ENCODE measurements around the gene RER1. TPM values are rescaled to one million over a fixed set of nuclear protein-coding genes. Genes with fewer than 3 reads are reported as not detected.

Gene RER1
- total RNA-seq, 1 donor from 2014 or later = 197 TPM

- H3K79me2 ChIP-seq (ENCODE audit: insufficient read depth, low read length) = peaks cover 3% of the 10 kb centered on the region
Observed at GRCh38 chr1:2417833-2418225, 26.2 kb downstream of the RER1 start.

GRCh38 chr1:2418791-2419320 is 27.2 kb downstream of the RER1 start:
- Mint-ChIP-seq H3K4me1 (ENCODE audit: low read depth, unreplicated experiment) (peaks cover 9% of the 10 kb centered on the region), H3K36me3 (ENCODE audit: low read depth, unreplicated experiment) (peaks cover 2% of the 10 kb centered on the region), H3K27ac (ENCODE audit: unreplicated experiment) (no peak overlapping the region), H3K27me3 (ENCODE audit: low read depth, unreplicated experiment) (peaks cover 23% of the 10 kb centered on the region), H3K9me3 (ENCODE audit: unreplicated experiment) (peaks cover 1% of the 10 kb centered on the region), H3K4me3 (ENCODE audit: unreplicated experiment) (no peak overlapping the region)
- no peak overlapping the region for H3K27ac ChIP-seq (ENCODE audit: low read depth, low read length)
- no peak overlapping the region for H3K4me3 ChIP-seq (ENCODE audit: insufficient read depth, low read depth, low read length)
- no peak overlapping the region for H2AFZ ChIP-seq (ENCODE audit: low read depth, low read length)
- no peak overlapping the region for H3K4me2 ChIP-seq (ENCODE audit: low read length)
- H3K27me3 ChIP-seq (ENCODE audit: insufficient read depth, low read length) = peaks cover 4% of the 10 kb centered on the region
- no peak for FAIRE-seq
- no peaks in the 10 kb centered on the region for H3K36me3 ChIP-seq (ENCODE audit: insufficient read depth, low read length)
- H3K9ac ChIP-seq (ENCODE audit: low read length) = no peak overlapping the region
- no peak for DNase-seq (ENCODE audit: low read depth)
- TF ChIP-seq CTCF (IDR thresholded peaks at IDR 0.05; ENCODE audit: insufficient read depth, low read depth, low read length) (no peak), EZH2 (IDR thresholded peaks at IDR 0.05; ENCODE audit: insufficient read depth, low read length) (no peak)
- H4K20me1 ChIP-seq (ENCODE audit: insufficient read depth, low read length) = no peaks in the 10 kb centered on the region
- no peaks in the 10 kb centered on the region for H3K79me2 ChIP-seq (ENCODE audit: insufficient read depth, low read length)
- H3K9me3 ChIP-seq (ENCODE audit: insufficient read depth, low read depth, low read length) = no peaks in the 10 kb centered on the region
- peaks cover 6% of the 10 kb centered on the region for H3K4me1 ChIP-seq (ENCODE audit: insufficient read depth, low read length)

More at GRCh38 chr1:2417833-2418225, 26.2 kb downstream of the RER1 start:
- TF ChIP-seq CTCF (IDR thresholded peaks at IDR 0.05; ENCODE audit: insufficient read depth, low read depth, low read length) (no peak), EZH2 (IDR thresholded peaks at IDR 0.05; ENCODE audit: insufficient read depth, low read length) (no peak)
- Histone ChIP-seq H3K4me1 (ENCODE audit: insufficient read depth, low read length) (peaks cover 15% of the 10 kb centered on the region), H3K4me3 (ENCODE audit: insufficient read depth, low read depth, low read length) (no peak overlapping the region), H3K9me3 (ENCODE audit: insufficient read depth, low read depth, low read length) (no peaks in the 10 kb centered on the region), H3K9ac (ENCODE audit: low read length) (no peak overlapping the region), H3K27me3 (ENCODE audit: insufficient read depth, low read length) (peaks cover 4% of the 10 kb centered on the region), H3K36me3 (ENCODE audit: insufficient read depth, low read length) (no peaks in the 10 kb centered on the region), H3K4me2 (ENCODE audit: low read length) (no peak overlapping the region), H2AFZ (ENCODE audit: low read depth, low read length) (no peak overlapping the region), H4K20me1 (ENCODE audit: insufficient read depth, low read length) (no peaks in the 10 kb centered on the region), H3K27ac (ENCODE audit: low read depth, low read length) (no peak overlapping the region)
- FAIRE-seq = no peak
- H3K9me3 Mint-ChIP-seq (ENCODE audit: unreplicated experiment) = peaks cover under 1% of the 10 kb centered on the region
- no peak for DNase-seq (ENCODE audit: low read depth)
- no peak overlapping the region for H3K27ac Mint-ChIP-seq (ENCODE audit: unreplicated experiment)
- H3K36me3 Mint-ChIP-seq (ENCODE audit: low read depth, unreplicated experiment) = peaks cover 2% of the 10 kb centered on the region
- peaks cover 20% of the 10 kb centered on the region for H3K27me3 Mint-ChIP-seq (ENCODE audit: low read depth, unreplicated experiment)
- H3K4me1 Mint-ChIP-seq (ENCODE audit: low read depth, unreplicated experiment) = peaks cover 9% of the 10 kb centered on the region
- no peak overlapping the region for H3K4me3 Mint-ChIP-seq (ENCODE audit: unreplicated experiment)

- Histone ChIP-seq H3K9ac (ENCODE audit: low read length) (no peak overlapping the region), H4K20me1 (ENCODE audit: insufficient read depth, low read length) (no peaks in the 10 kb centered on the region), H2AFZ (ENCODE audit: low read depth, low read length) (no peak overlapping the region), H3K4me3 (ENCODE audit: insufficient read depth, low read depth, low read length) (no peak overlapping the region), H3K27ac (ENCODE audit: low read depth, low read length) (no peak overlapping the region), H3K27me3 (ENCODE audit: insufficient read depth, low read length) (peaks cover 4% of the 10 kb centered on the region), H3K36me3 (ENCODE audit: insufficient read depth, low read length) (no peaks in the 10 kb centered on the region), H3K4me1 (ENCODE audit: insufficient read depth, low read length) (peaks cover under 1% of the 10 kb centered on the region), H3K79me2 (ENCODE audit: insufficient read depth, low read length) (no peaks in the 10 kb centered on the region), H3K4me2 (ENCODE audit: low read length) (no peak overlapping the region), H3K9me3 (ENCODE audit: insufficient read depth, low read depth, low read length) (no peaks in the 10 kb centered on the region)
- FAIRE-seq (no peak), DNase-seq (ENCODE audit: low read depth) (no peak)
- no peak overlapping the region for H3K27ac Mint-ChIP-seq (ENCODE audit: unreplicated experiment)
- H3K27me3 Mint-ChIP-seq (ENCODE audit: low read depth, unreplicated experiment) = peaks cover 25% of the 10 kb centered on the region
- H3K4me3 Mint-ChIP-seq (ENCODE audit: unreplicated experiment) = no peak overlapping the region
- TF ChIP-seq EZH2 (IDR thresholded peaks at IDR 0.05; ENCODE audit: insufficient read depth, low read length) (no peak), CTCF (IDR thresholded peaks at IDR 0.05; ENCODE audit: insufficient read depth, low read depth, low read length) (no peak)
- H3K9me3 Mint-ChIP-seq (ENCODE audit: unreplicated experiment) = peaks cover 2% of the 10 kb centered on the region
- H3K4me1 Mint-ChIP-seq (ENCODE audit: low read depth, unreplicated experiment) = peaks cover 4% of the 10 kb centered on the region
- H3K36me3 Mint-ChIP-seq (ENCODE audit: low read depth, unreplicated experiment) = peaks cover 2% of the 10 kb centered on the region
Observed at GRCh38 chr1:2419416-2419815, 27.8 kb downstream of the RER1 start.
